ENCODE measurements around the gene LOXHD1. TPM values are rescaled to one million over a fixed set of nuclear protein-coding genes. Genes with fewer than 3 reads are reported as not detected.

The LOXHD1 gene
- total and polyA plus RNA-seq, 2 of the 4 experiments (the other 2 are of a cell fraction): not detected

- TF ChIP-seq, protein P1, sequence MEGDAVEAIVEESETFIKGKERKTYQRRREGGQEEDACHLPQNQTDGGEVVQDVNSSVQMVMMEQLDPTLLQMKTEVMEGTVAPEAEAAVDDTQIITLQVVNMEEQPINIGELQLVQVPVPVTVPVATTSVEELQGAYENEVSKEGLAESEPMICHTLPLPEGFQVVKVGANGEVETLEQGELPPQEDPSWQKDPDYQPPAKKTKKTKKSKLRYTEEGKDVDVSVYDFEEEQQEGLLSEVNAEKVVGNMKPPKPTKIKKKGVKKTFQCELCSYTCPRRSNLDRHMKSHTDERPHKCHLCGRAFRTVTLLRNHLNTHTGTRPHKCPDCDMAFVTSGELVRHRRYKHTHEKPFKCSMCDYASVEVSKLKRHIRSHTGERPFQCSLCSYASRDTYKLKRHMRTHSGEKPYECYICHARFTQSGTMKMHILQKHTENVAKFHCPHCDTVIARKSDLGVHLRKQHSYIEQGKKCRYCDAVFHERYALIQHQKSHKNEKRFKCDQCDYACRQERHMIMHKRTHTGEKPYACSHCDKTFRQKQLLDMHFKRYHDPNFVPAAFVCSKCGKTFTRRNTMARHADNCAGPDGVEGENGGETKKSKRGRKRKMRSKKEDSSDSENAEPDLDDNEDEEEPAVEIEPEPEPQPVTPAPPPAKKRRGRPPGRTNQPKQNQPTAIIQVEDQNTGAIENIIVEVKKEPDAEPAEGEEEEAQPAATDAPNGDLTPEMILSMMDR (conservative IDR thresholded peaks at IDR 0.05; ENCODE audit: low read depth, low read length): no peak
- TF ChIP-seq, protein P2, sequence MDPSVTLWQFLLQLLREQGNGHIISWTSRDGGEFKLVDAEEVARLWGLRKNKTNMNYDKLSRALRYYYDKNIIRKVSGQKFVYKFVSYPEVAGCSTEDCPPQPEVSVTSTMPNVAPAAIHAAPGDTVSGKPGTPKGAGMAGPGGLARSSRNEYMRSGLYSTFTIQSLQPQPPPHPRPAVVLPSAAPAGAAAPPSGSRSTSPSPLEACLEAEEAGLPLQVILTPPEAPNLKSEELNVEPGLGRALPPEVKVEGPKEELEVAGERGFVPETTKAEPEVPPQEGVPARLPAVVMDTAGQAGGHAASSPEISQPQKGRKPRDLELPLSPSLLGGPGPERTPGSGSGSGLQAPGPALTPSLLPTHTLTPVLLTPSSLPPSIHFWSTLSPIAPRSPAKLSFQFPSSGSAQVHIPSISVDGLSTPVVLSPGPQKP (IDR thresholded peaks at IDR 0.05; ENCODE audit: borderline replicate concordance, low read depth, low read length): no peak
- no peak for TF ChIP-seq MAZ (IDR thresholded peaks at IDR 0.05; ENCODE audit: borderline replicate concordance, low read depth, low read length)
- no peak for TF ChIP-seq CEBPB (IDR thresholded peaks at IDR 0.05; ENCODE audit: low read depth, low read length)
- no peak for TF ChIP-seq RAD21 (IDR thresholded peaks at IDR 0.05; ENCODE audit: low read length)
- no peak for TF ChIP-seq CHD1 (IDR thresholded peaks at IDR 0.05; ENCODE audit: low read depth, low read length)
Measured at GRCh38 chr18:46705521-46705920, 48.5 kb upstream of the LOXHD1 start (continued).
